BLaER1 treated with 17β-estradiol and CSF1 and Interleukin-3, amounts not matched to agents 10 nM and 100 nM (cell line): Measurements from ENCODE around the gene ITGA3.

ENCODE experiments used
- H3K27ac ChIP-seq, 11 experiments: shearing (Covaris generic); formaldehyde crosslinking; 2 replicates each; pipeline ENCODE4 v1.8.1; 2022
- H3K27me3 ChIP-seq, 11 experiments: shearing (Covaris generic); formaldehyde crosslinking; 2 replicates each; pipeline ENCODE4 v1.8.1; 2022
- H3K36me3 ChIP-seq, 11 experiments: shearing (Covaris generic); formaldehyde crosslinking; 2 replicates each; pipeline ENCODE4 v1.8.1; 2022
- H3K4me1 ChIP-seq, 10 experiments: shearing (Covaris generic); formaldehyde crosslinking; 2 replicates each; pipeline ENCODE4 v1.8.1; 2022
- H3K4me2 ChIP-seq, 11 experiments: shearing (Covaris generic); formaldehyde crosslinking; 2 replicates each; pipeline ENCODE4 v1.8.1; 2022
- H3K4me3 ChIP-seq, 10 experiments: shearing (Covaris generic); formaldehyde crosslinking; 2 replicates each; pipeline ENCODE4 v1.8.1; 2022
- H3K9ac ChIP-seq, 11 experiments: shearing (Covaris generic); formaldehyde crosslinking; 2 replicates each; pipeline ENCODE4 v1.8.1; 2022
- H3K9me3 ChIP-seq, 11 experiments: shearing (Covaris generic); formaldehyde crosslinking; replicated peaks in 1 of 11; 2 replicates each; pipeline ENCODE4 v1.8.1; 2022
- H4K20me1 ChIP-seq, 11 experiments: shearing (Covaris generic); formaldehyde crosslinking; 2 replicates each; pipeline ENCODE4 v1.8.1; 2022
- Cebpa-rat ChIP-seq, 11 experiments: shearing (Covaris generic); IDR thresholded peaks; 2 replicates each; pipeline ENCODE4 v1.8.1; 2022

The ITGA3 gene

DNA sequence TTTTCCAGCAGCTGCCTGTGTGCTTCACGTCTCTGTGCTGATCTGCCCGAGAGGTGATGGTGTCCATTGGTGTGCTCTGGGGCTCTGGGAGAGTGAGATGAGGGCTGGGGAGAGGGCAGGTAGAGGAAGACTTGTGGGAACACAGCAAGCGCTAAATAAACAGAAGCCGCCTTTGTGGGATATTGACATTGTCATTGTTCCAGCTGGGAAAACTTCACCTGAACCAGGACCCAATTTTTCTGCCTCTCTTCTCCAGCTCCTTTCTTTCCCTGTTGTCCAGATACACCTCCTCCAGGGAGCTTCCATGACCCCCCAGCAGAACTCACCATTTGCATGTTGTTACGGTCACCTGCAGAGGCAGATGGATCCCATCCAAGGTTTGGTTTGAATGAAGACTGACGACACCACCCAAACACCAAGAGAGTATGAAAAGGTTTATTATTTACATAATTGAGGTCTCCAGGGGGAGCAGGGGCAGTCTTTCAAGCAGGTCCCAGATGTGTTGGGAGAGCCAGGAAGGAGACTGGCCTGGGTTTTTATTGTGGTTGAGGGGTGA is 3.6 kb upstream of the ITGA3 start:
- Histone ChIP-seq H3K36me3 (no peaks in the 10 kb centered on the region), H3K27me3 (peaks cover 37 to 51% (median 45%) of the 10 kb centered on the region in 11 experiments)

DNA sequence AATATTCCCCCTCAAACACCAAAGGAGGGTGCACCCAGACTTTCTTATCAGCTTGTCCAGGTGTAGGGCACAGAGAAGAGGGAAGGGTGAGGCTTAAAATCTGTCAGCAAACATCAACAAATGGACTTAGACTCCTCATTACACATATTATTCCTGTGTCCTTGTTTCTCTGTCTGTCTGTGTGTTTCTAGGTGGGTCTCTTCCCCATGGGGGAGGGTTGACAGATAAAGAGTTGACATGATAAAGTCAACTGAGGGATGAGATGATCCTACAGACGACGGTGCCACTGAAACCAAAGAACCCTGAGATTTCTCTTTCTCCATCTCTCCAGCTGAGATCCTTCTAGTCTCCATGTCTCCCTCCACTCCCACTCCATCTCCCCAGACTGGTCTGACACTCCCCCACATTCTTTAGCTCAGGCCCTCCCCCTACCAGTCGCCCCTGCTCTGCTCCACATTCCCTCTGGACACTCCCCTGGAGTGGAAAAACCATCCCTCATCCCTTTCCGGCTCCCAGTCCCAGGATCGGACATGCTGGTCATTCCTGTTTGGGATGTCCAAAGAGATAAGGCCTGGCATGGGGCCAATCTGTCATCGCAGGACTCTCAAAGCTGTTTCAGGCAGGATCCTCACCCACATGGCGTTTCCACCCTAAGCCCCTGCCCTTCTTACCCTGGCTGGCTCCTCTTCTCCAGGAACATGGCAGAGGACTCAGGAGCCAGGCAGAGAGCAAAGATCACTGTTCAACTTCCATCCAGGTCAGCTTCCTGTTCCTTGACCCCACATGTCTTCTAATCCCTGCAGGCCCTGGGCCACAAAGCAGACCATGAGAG is 2.9 kb upstream of the ITGA3 start:
- no peak overlapping the region for H3K4me3 ChIP-seq
- H3K9ac ChIP-seq: no peak overlapping the region
- peaks cover 23 to 58% (median 43%) of the 10 kb centered on the region in 10 experiments for H3K4me1 ChIP-seq
- no peaks in the 10 kb centered on the region for H3K9me3 ChIP-seq
- no peak for TF ChIP-seq Cebpa-rat (IDR thresholded peaks at IDR 0.05)
- H3K27ac ChIP-seq: no peak overlapping the region
- H3K36me3 ChIP-seq: no peaks in the 10 kb centered on the region
- peaks cover 0 to 18% (median 12%) of the 10 kb centered on the region in 11 experiments; a peak in 13 of 22 replicates for H4K20me1 ChIP-seq
- peak overlapping the region in 7 of 11 experiments; percentile 11 to 62 (median 39); a peak in 12 of 22 replicates for H3K4me2 ChIP-seq
- H3K27me3 ChIP-seq: peaks cover 45 to 58% (median 52%) of the 10 kb centered on the region in 11 experiments

More for the DNA sequence above, 3.6 kb upstream of the ITGA3 start:
- no peak overlapping the region for H3K9ac ChIP-seq
- H3K4me1 ChIP-seq: peaks cover 30 to 59% (median 49%) of the 10 kb centered on the region in 10 experiments
- no peak for TF ChIP-seq Cebpa-rat (IDR thresholded peaks at IDR 0.05)
- no peaks in the 10 kb centered on the region for H3K9me3 ChIP-seq
- H4K20me1 ChIP-seq: peaks cover 0 to 13% (median 8%) of the 10 kb centered on the region in 11 experiments; a peak in 12 of 22 replicates
- H3K4me2 ChIP-seq: peak overlapping the region in 8 of 11 experiments; percentile 11 to 76 (median 42); a peak in 12 of 22 replicates
- no peak overlapping the region for H3K4me3 ChIP-seq
- no peak overlapping the region for H3K27ac ChIP-seq

DNA sequence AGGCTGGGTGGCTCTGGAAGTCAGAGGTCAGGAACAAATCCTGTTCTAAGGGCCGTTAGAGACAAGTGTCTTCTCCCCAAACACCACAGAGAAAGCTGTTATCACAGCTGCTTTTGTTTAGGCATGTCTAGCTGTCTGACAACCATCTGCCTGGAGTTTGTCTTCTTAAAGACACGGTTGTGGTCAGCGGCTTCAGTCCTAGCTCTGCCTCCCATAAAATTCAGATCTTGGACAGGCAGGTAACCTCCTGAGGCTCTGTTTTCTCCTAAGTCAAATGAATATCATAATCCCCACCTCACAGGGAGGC is 2.3 kb upstream of the ITGA3 start:
- H3K4me2 ChIP-seq: 0 out of 22 replicates have a peak overlapping the region, but pooled peaks of 3 of the 11 experiments have one; percentile 35 to 46 (median 39)
- TF ChIP-seq Cebpa-rat (IDR thresholded peaks at IDR 0.05): no peak
- H3K9ac ChIP-seq: no peak overlapping the region
- peaks cover 50 to 62% (median 58%) of the 10 kb centered on the region in 11 experiments for H3K27me3 ChIP-seq
- H3K4me3 ChIP-seq: no peak overlapping the region
- peaks cover 20 to 60% (median 43%) of the 10 kb centered on the region in 10 experiments for H3K4me1 ChIP-seq
- H4K20me1 ChIP-seq: peaks cover 0 to 22% (median 12%) of the 10 kb centered on the region in 11 experiments; a peak in 13 of 22 replicates
- no peaks in the 10 kb centered on the region for H3K36me3 ChIP-seq
- no peak overlapping the region for H3K27ac ChIP-seq
- no peaks in the 10 kb centered on the region for H3K9me3 ChIP-seq

DNA sequence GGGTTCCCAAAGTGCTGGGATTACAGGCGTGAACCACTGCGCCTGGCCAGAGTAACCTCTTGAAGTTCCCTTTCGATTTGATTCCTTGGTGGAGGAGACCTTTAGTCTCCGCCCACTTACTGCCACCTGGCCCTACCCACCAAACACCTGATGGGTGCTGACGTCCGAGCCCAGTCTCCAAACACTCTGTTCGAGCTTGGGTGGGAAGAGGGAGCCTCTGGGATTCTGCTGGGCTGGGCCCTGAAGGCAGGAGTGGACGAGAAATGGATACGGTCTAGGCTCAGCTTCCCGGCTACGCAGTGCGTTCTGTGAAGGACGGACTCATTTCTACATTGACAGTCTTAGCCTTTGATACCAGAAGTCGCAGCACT is 870 bp upstream of the ITGA3 start:
- Histone ChIP-seq H3K36me3 (no peaks in the 10 kb centered on the region), H3K9me3 (no peaks in the 10 kb centered on the region), H3K4me1 (peaks cover 33 to 72% (median 56%) of the 10 kb centered on the region in 10 experiments), H3K9ac (no peak overlapping the region; a peak in 1 of 22 replicates), H4K20me1 (peaks cover 0 to 28% (median 12%) of the 10 kb centered on the region in 11 experiments; a peak in 12 of 22 replicates), H3K27ac (no peak overlapping the region), H3K4me2 (peak overlapping the region; percentile 94 to 100 (median 100)), H3K4me3 (peak overlapping the region; percentile 64 to 84 (median 76); a peak in 19 of 20 replicates), H3K27me3 (peaks cover 51 to 69% (median 63%) of the 10 kb centered on the region in 11 experiments)
- no peak for TF ChIP-seq Cebpa-rat (IDR thresholded peaks at IDR 0.05)

DNA sequence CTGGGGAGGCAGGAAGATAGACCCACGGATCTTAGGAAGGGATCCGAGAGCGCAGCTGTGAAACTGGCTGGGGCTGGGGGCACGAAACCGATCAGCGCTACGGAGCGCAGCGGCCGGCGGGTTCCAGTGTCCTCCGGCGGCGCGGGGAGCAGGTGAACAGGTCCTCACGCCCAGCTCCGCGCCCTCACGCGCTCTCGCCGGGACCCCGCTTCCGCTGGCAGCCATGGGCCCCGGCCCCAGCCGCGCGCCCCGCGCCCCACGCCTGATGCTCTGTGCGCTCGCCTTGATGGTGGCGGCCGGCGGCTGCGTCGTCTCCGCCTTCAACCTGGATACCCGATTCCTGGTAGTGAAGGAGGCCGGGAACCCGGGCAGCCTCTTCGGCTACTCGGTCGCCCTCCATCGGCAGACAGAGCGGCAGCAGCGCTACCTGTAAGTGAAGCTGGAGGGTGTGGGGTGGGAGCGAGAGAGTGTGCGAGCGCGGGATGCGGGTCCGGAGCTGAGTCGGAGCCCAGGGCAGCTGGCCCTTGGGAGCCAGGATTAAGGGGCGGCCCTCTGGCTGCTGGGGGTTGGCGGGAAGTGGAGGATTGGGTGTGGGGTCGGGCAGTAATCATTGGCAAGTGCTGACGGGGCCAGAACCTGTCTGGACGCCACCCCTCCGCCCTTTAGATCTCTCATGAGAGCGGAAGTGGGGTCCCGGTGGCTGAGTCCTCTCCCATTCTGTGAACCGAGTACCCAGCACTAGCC is 479 bp downstream of the ITGA3 start:
- H3K27me3 ChIP-seq: peaks cover 51 to 69% (median 63%) of the 10 kb centered on the region in 11 experiments
- peaks cover 0 to 28% (median 12%) of the 10 kb centered on the region in 11 experiments; a peak in 12 of 22 replicates for H4K20me1 ChIP-seq
- no peak overlapping the region for H3K27ac ChIP-seq
- peak overlapping the region; percentile 64 to 84 (median 76) for H3K4me3 ChIP-seq
- TF ChIP-seq Cebpa-rat (IDR thresholded peaks at IDR 0.05): no peak
- peak overlapping the region; percentile 19 to 76 (median 68); a peak in 21 of 22 replicates for H3K9ac ChIP-seq
- no peaks in the 10 kb centered on the region for H3K36me3 ChIP-seq
- H3K4me2 ChIP-seq: peak overlapping the region; percentile 94 to 100 (median 100)
- H3K9me3 ChIP-seq: no peaks in the 10 kb centered on the region
- peaks cover 35 to 66% (median 51%) of the 10 kb centered on the region in 10 experiments for H3K4me1 ChIP-seq

DNA sequence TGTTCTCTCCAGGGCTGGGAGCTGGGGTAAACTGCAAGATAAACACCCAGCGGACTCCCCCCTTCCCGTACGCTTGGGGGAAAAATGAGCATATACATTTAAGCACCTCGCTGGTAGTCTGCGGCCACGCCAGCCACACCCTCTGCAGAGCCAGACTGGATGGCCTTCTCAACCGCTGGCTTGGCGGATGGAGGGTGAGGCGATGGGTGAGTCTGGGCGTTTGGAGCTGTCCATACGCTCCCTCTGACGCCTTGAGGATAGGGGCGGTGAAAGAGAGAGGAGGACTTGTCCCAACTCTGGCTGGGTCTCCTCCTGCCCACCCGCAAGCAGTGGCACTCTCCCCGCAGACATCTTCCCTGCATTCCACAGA is 1.0 kb downstream of the ITGA3 start:
- Histone ChIP-seq H3K4me3 (peak overlapping the region in 7 of 10 experiments; percentile 69 to 84 (median 79); a peak in 12 of 20 replicates), H3K9ac (no peak overlapping the region), H3K27me3 (peaks cover 51 to 69% (median 63%) of the 10 kb centered on the region in 11 experiments), H3K27ac (no peak overlapping the region), H3K9me3 (no peaks in the 10 kb centered on the region), H4K20me1 (peaks cover 0 to 28% (median 12%) of the 10 kb centered on the region in 11 experiments; a peak in 12 of 22 replicates), H3K4me2 (peak overlapping the region; percentile 94 to 100 (median 100)), H3K36me3 (no peaks in the 10 kb centered on the region), H3K4me1 (peaks cover 31 to 63% (median 46%) of the 10 kb centered on the region in 10 experiments)
- no peak for TF ChIP-seq Cebpa-rat (IDR thresholded peaks at IDR 0.05)

DNA sequence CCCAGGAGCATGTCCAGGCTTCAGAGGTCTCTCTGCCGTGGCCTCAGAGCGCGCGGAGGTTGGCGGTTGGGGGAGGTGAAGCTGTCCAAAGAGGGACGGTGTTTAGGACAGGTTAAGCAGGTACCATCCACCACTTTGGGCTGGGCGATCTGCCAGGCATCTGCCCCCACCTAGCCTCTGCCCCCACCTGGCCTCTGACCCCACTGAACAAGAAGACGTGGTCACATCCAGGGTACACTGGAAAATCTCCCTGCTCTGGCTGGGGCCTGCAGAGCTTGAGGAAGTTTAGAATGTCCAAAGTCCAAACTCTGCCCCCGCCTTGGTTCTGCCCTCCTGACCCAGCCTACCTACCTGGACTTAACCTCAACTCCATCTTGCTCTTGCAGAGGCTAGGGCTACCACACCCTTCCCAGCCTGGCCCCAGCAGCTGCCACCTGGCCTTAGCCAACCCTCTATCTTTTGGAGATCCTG is 1.6 kb downstream of the ITGA3 start:
- H3K27me3 ChIP-seq: peaks cover 51 to 68% (median 63%) of the 10 kb centered on the region in 11 experiments
- H3K4me2 ChIP-seq: peak overlapping the region in 9 of 11 experiments; percentile 94 to 100 (median 100); a peak in 9 of 22 replicates
- no peak for TF ChIP-seq Cebpa-rat (IDR thresholded peaks at IDR 0.05)
- no peak overlapping the region for H3K4me3 ChIP-seq
- H3K9ac ChIP-seq: no peak overlapping the region
- H3K9me3 ChIP-seq: no peaks in the 10 kb centered on the region
- H3K36me3 ChIP-seq: no peaks in the 10 kb centered on the region
- peaks cover 0 to 28% (median 12%) of the 10 kb centered on the region in 11 experiments; a peak in 13 of 22 replicates for H4K20me1 ChIP-seq
- H3K4me1 ChIP-seq: peaks cover 37 to 57% (median 47%) of the 10 kb centered on the region in 10 experiments
- H3K27ac ChIP-seq: no peak overlapping the region

DNA sequence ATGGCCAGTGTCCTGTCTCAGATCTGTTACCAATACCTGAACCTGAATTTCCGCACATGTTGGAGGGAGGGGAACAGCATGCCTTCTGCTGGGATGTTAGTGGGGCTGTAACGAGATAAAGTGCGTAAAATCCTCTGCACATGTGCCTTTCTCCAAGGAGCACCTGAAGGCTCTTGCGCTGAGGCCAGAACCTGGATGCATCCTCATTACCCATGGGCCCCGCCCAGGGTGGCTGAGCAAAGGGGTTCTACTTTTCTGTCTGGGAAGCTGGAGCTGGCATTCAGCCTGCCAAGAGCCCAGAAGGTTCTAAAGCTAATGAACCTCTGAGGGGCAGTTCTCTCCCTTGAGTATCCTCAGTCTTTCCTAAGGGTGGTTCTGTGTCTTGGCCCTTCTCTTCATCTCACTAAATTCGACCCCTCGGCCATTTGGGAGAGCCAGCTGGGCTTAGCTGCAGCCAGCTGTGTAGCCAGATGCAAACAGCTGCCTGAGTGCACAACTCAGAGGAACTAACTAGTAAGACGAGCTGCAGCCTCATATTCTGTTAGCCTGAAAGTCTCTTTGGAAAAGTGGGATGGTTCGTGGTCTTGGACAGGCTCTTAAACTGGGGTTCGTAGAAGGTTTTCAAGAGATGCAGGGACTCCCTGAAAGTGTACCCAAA is 2.5 kb downstream of the ITGA3 start:
- peaks cover 0 to 28% (median 12%) of the 10 kb centered on the region in 11 experiments; a peak in 13 of 22 replicates for H4K20me1 ChIP-seq
- no peak overlapping the region for H3K4me3 ChIP-seq
- H3K27ac ChIP-seq: no peak overlapping the region
- no peak overlapping the region for H3K9ac ChIP-seq
- H3K27me3 ChIP-seq: peaks cover 50 to 60% (median 58%) of the 10 kb centered on the region in 11 experiments
- no peaks in the 10 kb centered on the region for H3K36me3 ChIP-seq
- H3K4me2 ChIP-seq: peak overlapping the region; percentile 39 to 84 (median 71); a peak in 15 of 22 replicates
- no peaks in the 10 kb centered on the region for H3K9me3 ChIP-seq
- no peak for TF ChIP-seq Cebpa-rat (IDR thresholded peaks at IDR 0.05)
- peaks cover 39 to 51% (median 43%) of the 10 kb centered on the region in 10 experiments for H3K4me1 ChIP-seq
